Measurements from ENCODE around the gene FRAS1. TPM values are rescaled to one million over a fixed set of nuclear protein-coding genes. Genes with fewer than 3 reads are reported as not detected.

FRAS1 gene
- total and polyA plus RNA-seq, 9 of the 15 experiments (the other 6 are each of a cell fraction or from before 2014, with no cell fraction given) = under 0.01 to 0.11 (median 0.04) TPM; not detected in 2

GRCh38 chr4:78291277-78291676, 234.2 kb downstream of the FRAS1 start:
- BruUV-seq (replicated peaks) = no TSS peak
- intact Hi-C loops (cut with micrococcal nuclease) = no loop called here

More at GRCh38 chr4:78291277-78291676, 234.2 kb downstream of the FRAS1 start:
- ChIA-PET CTCF (ENCODE audit: low intra/inter-chr PET ratio) (no interaction called here), POLR2A (no interaction called here)
- no peak overlapping the region for H3K27ac ChIP-seq (ENCODE audit: extremely low read depth, low read depth, low read length)
- ATAC-seq = no peak
- no peak overlapping the region for H3K4me3 ChIP-seq
- no peak overlapping the region for H2AFZ ChIP-seq (ENCODE audit: low read depth, low read length)
- peaks cover 0 to 14% of the 10 kb centered on the region in 2 experiments; a peak in 2 of 5 replicates for H3K27me3 ChIP-seq (ENCODE audit: control insufficient read depth in 2 of 2, insufficient read depth in 2 of 2, low read length in 2 of 2)
- H3K79me2 ChIP-seq (ENCODE audit: control insufficient read depth, insufficient read depth, low read length) = no peaks in the 10 kb centered on the region
- FAIRE-seq = no peak
- no peak overlapping the region for H3K9ac ChIP-seq (ENCODE audit: insufficient read depth in 1 of 2, low read depth in 2 of 2, low read length in 2 of 2)
- 0% methylated on average over 3 of the region's 3 CpGs for WGBS (ENCODE audit: insufficient coverage, low coverage, missing lambda C conversion rate)
- no peaks in the 10 kb centered on the region for H3K9me1 ChIP-seq (ENCODE audit: control insufficient read depth, insufficient read depth, low read length)
- DNase-seq (ENCODE audit: extremely low read depth in 1 of 4, low spot score in 3 of 4) = no peak
- H3K4me1 ChIP-seq (replicated peaks in 1 of 2; ENCODE audit: control insufficient read depth in 2 of 2, insufficient read depth in 2 of 2, low read length in 2 of 2) = no peaks in the 10 kb centered on the region
- TF ChIP-seq PATZ1 (CRISPR knock-in tag; IDR thresholded peaks at IDR 0.05; ENCODE audit: borderline replicate concordance) = no peak
- no peak for TF ChIP-seq HDAC2 (IDR thresholded peaks at IDR 0.05)
- no peak for TF ChIP-seq ZBTB12 (CRISPR knock-in tag; IDR thresholded peaks at IDR 0.05)
- no peak for TF ChIP-seq TGIF2 (CRISPR knock-in tag; IDR thresholded peaks at IDR 0.05)
- no peak for TF ChIP-seq SMARCA4 (IDR thresholded peaks at IDR 0.05)
- H4K20me1 ChIP-seq (replicated peaks; ENCODE audit: control insufficient read depth, insufficient read depth, low read length) = no peaks in the 10 kb centered on the region
- H3K4me2 ChIP-seq (ENCODE audit: insufficient read depth, low read length) = no peak overlapping the region
- no peaks in the 10 kb centered on the region for H3K9me3 ChIP-seq (replicated peaks; ENCODE audit: control insufficient read depth, insufficient read depth, low read depth, low read length)
- no peaks in the 10 kb centered on the region for H3K36me3 ChIP-seq (ENCODE audit: control insufficient read depth, insufficient read depth, low read length)
- in situ Hi-C loops (cut with MboI) = no loop called here
